ENCODE results near the gene KRT82.

GRCh38 chr12:52390739-52391617, 15.2 kb downstream of the KRT82 start:
- TF ChIP-seq CTCF (IDR thresholded peaks at IDR 0.05) (peak in 5 of 6 experiments; percentile 34 to 82 (median 60)), POLR2A (IDR thresholded peaks at IDR 0.05) (no peak)
